HUES48 (cell line): Measurements from ENCODE around the gene GSTM5.
A peak's percentile ranks its signal among the peaks of the same experiment; 100 is the strongest.
"Not testable (repeated sequence)": the region's sequence is repeated elsewhere in the genome, so short reads cannot be mapped to it uniquely, and the experiment has no call there.

Experiments used
- H3K27ac ChIP-seq: one replicate; pipeline ENCODE4 v1.7.0; 2013; ENCODE audit warnings: low read depth, low read length, inconsistent platforms
- H3K27me3 ChIP-seq: 2 replicates; pipeline ENCODE4 v1.6.1; 2013; ENCODE audit warnings: mild to moderate bottlenecking, low read length; ENCODE audit not compliant: control insufficient read depth, insufficient read depth
- H3K36me3 ChIP-seq: 2 replicates; pipeline ENCODE4 v1.6.1; 2013; ENCODE audit warnings: low read length; ENCODE audit not compliant: control insufficient read depth, insufficient read depth
- H3K4me1 ChIP-seq: 2 replicates; pipeline ENCODE4 v1.6.1; 2013; ENCODE audit warnings: mild to moderate bottlenecking, low read length; ENCODE audit not compliant: control insufficient read depth, insufficient read depth
- H3K4me3 ChIP-seq: 2 replicates; pipeline ENCODE4 v1.5.1; 2013; ENCODE audit warnings: mild to moderate bottlenecking, low read depth, low read length
- H3K9ac ChIP-seq: 2 replicates; pipeline ENCODE4 v1.6.1; 2013; ENCODE audit warnings: mild to moderate bottlenecking, low read depth, low read length, moderate library complexity
- H3K9me3 ChIP-seq: 2 replicates; pipeline ENCODE4 v1.6.1; 2013; ENCODE audit warnings: low read length; ENCODE audit not compliant: control insufficient read depth, insufficient read depth

Gene GSTM5

DNA sequence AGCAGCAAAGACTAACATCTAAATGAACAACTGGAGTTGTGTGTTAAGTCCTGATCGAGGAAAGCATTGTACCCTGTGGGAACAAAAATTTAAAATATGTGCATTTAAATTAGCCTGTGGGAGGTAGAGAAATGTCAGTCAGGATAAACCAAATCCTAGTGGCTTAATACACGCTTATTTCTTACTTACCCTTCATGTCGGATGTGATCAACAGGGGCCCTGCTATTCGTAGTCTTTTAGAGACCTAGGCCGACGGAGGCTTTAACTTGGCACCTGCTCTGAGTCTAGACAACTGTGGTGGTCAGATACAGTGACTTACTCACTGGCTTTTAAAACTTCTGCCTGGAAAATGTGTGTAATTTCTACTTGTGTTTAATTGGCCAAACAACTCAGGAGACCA, 18.6 kb downstream of the GSTM5 start:
- Histone ChIP-seq H3K27ac (no peak overlapping the region), H3K9me3 (peaks cover 2% of the 10 kb centered on the region; the same call in 1 of the 2 replicates), H3K9ac (no peak overlapping the region), H3K4me3 (no peak overlapping the region), H3K36me3 (no peaks in the 10 kb centered on the region), H3K4me1 (no peaks in the 10 kb centered on the region), H3K27me3 (no peaks in the 10 kb centered on the region)

GRCh38 chr1:109732390-109732881, 20.4 kb downstream of the GSTM5 start:
- Histone ChIP-seq H3K9ac (no peak overlapping the region), H3K36me3 (no peaks in the 10 kb centered on the region), H3K4me1 (no peaks in the 10 kb centered on the region), H3K4me3 (no peak overlapping the region), H3K9me3 (no peaks in the 10 kb centered on the region), H3K27ac (no peak overlapping the region), H3K27me3 (peaks cover 2% of the 10 kb centered on the region; the same call in 1 of the 2 replicates)

- no peaks in the 10 kb centered on the region for H3K36me3 ChIP-seq
- no peaks in the 10 kb centered on the region for H3K4me1 ChIP-seq
- no peak overlapping the region for H3K4me3 ChIP-seq
- no peaks in the 10 kb centered on the region for H3K9me3 ChIP-seq
- no peak overlapping the region for H3K9ac ChIP-seq
- no peak overlapping the region for H3K27ac ChIP-seq
- H3K27me3 ChIP-seq, result peaks cover 11% of the 10 kb centered on the region
These were observed 21.3 kb downstream of the GSTM5 start for GRCh38 chr1:109733236-109733870.

GRCh38 chr1:109739738-109740614, 27.9 kb downstream of the GSTM5 start:
- no peaks in the 10 kb centered on the region for H3K4me1 ChIP-seq
- peak overlapping the region; percentile 27; the same call in 1 of the 2 replicates for H3K9ac ChIP-seq
- H3K27ac ChIP-seq, result no peak overlapping the region
- H3K4me3 ChIP-seq, result peak overlapping the region; percentile 70
- no peaks in the 10 kb centered on the region for H3K9me3 ChIP-seq
- H3K27me3 ChIP-seq, result peaks cover 46% of the 10 kb centered on the region
- H3K36me3 ChIP-seq, result no peaks in the 10 kb centered on the region

DNA sequence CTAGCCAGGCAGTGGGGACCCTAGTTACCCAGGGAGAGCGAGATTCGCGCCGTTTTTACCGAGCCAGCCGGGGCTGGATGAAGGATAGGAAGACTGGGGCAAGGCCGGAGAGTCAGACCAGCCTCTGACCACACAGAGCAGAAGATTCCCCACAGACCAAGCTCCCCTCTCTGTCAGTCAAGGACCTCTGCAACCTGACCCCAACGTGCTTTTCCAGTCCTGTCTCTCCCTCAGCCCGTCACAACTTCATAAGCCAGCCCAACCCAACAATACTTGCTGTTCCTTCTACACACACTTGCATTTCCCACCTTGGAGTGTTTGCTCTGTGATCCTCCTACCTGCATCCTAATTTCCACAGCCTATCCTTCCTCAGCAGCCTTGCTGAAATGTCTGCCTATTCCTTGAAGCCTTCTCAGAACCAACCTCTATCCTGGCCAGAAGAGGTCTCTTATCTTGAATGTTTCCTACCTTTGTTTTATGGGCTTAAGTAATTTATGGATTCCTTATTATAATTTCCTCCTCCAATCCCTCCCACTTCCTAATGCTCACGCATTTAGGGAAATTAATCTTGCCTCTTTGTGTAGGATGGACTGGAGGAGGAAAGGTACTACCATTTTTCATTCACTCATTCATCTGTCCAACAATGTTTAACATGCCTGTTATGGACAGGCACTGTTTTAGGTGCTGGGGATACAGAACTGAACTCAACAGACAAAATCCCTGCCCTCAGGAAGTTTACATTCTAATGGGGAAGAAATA, 28.7 kb downstream of the GSTM5 start, which contains the start of gene GSTM3:
Gene GSTM3 (minus strand): TSS at position 424 of the 759 bp plus-strand sequence. CDS start 751 bp downstream, outside the sequence.
- Histone ChIP-seq H3K4me3 (peak within 1 kb of the TSS; percentile 70), H3K27ac (no peak within 1 kb of the TSS)

GRCh38 chr1:109748311-109748710, 36.3 kb downstream of the GSTM5 start:
- H3K27ac ChIP-seq, H3K36me3 ChIP-seq, H3K27me3 ChIP-seq, H3K9me3 ChIP-seq, H3K4me3 ChIP-seq, H3K4me1 ChIP-seq, H3K9ac ChIP-seq: not testable (repeated sequence)

More for the DNA sequence above, 28.7 kb downstream of the GSTM5 start, which contains the start of gene GSTM3:
- peak within 1 kb of the TSS; percentile 25; the same call in 1 of the 2 replicates for H3K9ac ChIP-seq
- H3K27me3 ChIP-seq, result peaks cover 46% of the 10 kb centered on the region
- H3K4me1 ChIP-seq, result no peaks in the 10 kb centered on the region
- H3K9me3 ChIP-seq, result no peaks in the 10 kb centered on the region
- no peaks in the 10 kb centered on the region for H3K36me3 ChIP-seq

DNA sequence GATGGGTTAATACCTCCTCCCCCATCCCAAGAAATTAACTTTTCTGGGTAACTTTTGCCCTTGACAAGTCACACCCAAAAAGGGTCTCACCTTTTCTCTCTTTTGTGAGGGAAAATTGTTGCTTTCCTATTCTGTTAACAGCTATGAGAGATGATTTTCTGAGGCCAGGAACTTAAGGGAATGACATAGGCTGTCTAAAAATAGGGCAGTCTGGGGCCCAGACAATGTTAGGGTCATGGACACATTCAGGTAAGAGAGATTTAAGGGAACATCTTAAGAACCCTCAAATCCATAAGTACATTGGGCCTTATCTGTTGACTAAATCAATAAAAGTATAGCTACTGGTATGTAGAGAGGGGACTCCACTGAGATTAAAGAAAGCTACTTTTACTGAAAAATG, 37.2 kb downstream of the GSTM5 start:
- H3K27ac ChIP-seq, result no peak overlapping the region
- no peak overlapping the region for H3K4me3 ChIP-seq
- H3K36me3 ChIP-seq, result no peaks in the 10 kb centered on the region
- H3K27me3 ChIP-seq, result no peaks in the 10 kb centered on the region
- peaks cover 4% of the 10 kb centered on the region for H3K9me3 ChIP-seq
- no peak overlapping the region for H3K9ac ChIP-seq
- H3K4me1 ChIP-seq, result no peaks in the 10 kb centered on the region

DNA sequence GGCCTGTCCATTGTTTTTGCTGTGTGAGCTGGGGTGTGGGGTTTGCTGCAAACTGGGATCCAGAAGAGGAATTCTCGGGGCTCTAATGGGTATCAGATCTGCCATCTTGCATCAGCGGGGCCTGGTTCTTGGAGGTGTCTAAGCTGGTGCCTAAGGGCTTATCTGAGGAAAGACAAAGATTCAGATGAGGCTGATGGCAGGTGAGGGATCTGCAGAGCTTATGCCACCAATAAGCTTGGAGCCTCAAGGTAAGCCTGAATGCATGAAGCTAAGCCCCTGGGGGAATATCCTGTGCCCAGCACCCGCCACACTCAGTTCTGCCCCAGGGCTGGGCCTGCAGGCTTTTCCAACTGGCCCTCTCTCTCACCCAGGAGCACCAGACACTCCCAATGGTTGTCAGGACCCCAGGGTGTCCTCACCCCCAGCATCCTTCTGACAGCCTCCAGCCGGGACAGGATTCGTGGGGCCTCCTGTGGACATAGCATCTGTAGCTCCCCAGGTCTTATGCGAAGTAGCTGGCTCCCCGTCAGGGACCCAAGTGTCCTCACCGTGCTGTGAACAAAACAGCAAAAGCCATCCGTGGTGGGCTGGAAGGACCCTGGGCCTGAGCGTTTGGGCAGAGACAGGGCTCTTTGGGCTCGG, 38.3 kb downstream of the GSTM5 start:
- Histone ChIP-seq H3K9ac (no peak overlapping the region), H3K27ac (no peak overlapping the region), H3K36me3 (no peaks in the 10 kb centered on the region), H3K9me3 (peaks cover 4% of the 10 kb centered on the region), H3K27me3 (no peaks in the 10 kb centered on the region), H3K4me3 (no peak overlapping the region), H3K4me1 (no peaks in the 10 kb centered on the region)

GRCh38 chr1:109750920-109751319, 38.9 kb downstream of the GSTM5 start:
- no peak overlapping the region for H3K27ac ChIP-seq

DNA sequence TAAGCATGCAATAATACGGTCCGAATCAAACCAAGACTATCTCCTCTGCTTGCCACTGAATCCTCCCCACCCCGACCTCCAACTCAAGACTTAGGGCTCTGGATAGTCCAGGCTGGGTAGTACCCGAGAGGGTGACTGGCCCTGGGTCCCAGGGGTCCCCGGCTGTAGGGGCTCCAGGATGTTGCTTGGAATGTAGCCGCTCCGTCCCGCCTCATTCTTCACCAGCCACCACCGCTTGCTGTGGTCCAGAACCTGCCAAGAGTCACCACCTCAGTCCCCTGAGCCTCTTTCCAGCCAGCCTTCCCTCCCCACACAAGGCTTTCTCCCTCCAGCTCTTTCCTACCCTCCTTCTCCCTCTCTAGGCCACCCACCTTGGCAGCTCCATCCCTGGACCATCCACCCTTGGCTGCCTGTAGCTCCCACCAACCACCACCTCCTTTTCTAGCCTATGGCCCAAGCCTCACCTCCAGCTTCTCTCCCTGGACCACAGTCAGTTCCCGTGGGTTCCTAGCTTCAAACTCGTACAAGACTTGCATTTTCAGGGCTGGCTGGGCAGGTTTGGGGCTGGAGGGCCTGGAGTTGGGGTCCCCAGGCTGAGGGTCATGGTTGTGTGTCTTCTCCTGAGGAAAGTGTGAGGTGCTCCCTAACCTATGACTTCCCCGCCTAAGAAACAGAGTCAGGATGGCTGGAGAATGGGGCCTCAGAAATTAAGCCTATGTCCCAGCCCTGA, 39.6 kb downstream of the GSTM5 start:
- Histone ChIP-seq H3K27me3 (no peaks in the 10 kb centered on the region), H3K4me1 (no peaks in the 10 kb centered on the region), H3K9me3 (peaks cover 4% of the 10 kb centered on the region), H3K27ac (no peak overlapping the region), H3K4me3 (no peak overlapping the region), H3K9ac (no peak overlapping the region), H3K36me3 (no peaks in the 10 kb centered on the region)

More at GRCh38 chr1:109750920-109751319, 38.9 kb downstream of the GSTM5 start:
- Histone ChIP-seq H3K27me3 (no peaks in the 10 kb centered on the region), H3K9me3 (peaks cover 4% of the 10 kb centered on the region), H3K9ac (no peak overlapping the region), H3K4me3 (no peak overlapping the region), H3K4me1 (no peaks in the 10 kb centered on the region), H3K36me3 (no peaks in the 10 kb centered on the region)
